T1000 (cell line): Measurements from ENCODE around the gene AHDC1.

Experiments
- DNase-seq: peaks from one replicate; lab custom pipeline; 2025; ENCODE audit warnings: mixed read lengths; lab: John Stamatoyannopoulos, UW

Gene AHDC1

DNA sequence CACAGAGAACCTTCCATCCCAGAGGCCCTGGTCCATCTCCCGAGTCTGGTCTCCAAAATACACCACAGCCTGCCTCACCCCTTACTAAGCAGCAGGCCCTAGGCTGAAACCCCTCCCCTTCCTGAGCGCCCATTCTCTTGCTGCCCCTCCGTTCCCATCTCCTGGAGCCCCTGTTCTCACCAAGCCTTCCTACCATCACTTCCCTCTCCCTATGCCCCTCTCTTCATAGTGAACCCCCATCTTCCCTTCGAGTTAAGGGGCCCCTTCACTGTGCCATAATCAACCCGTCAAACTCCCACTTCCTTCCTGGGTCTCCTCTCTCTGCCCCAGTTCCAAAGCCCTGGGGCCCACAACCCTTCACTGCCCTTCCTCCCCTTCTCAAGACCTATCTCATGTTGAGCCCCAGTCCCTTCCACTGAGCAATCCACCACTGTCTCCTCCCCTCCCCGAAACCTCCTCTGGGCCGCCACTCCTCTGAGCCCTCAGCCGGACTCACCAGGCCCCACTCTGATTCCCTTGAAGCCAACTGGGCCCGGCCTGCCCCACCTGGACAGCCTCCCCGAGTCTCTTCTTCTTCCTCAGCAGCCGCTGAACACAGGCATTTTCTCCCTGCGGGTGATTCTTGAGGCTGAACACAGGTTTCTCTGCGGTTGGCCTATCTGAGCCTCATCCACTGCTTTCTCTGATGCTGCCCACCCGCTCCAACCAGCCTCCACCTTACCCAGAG, 71.8 kb downstream of the AHDC1 start:
- DNase-seq, result no peak

DNA sequence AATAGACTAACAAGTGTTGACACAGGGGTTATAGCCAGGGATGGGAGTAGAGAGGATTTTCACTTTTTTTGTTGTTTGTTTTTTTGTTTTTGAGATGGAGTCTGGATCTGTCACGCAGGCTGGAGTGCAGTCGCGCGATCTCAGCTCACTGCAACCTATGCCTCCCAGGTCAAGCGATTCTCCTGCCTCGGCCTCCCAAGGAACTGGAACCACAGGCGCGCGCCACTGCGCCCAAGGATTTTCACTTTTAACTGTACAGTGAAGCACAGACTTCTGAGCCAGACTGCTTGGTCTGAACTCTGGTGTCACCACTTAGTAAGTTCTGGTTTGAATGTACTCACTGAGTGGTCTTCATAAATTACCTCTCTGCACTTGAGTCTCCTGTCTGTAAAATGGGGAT, 73.8 kb downstream of the AHDC1 start:
- DNase-seq, result no peak

- no peak for DNase-seq
Observed at GRCh38 chr1:27529704-27530018, 74.3 kb downstream of the AHDC1 start.

DNA sequence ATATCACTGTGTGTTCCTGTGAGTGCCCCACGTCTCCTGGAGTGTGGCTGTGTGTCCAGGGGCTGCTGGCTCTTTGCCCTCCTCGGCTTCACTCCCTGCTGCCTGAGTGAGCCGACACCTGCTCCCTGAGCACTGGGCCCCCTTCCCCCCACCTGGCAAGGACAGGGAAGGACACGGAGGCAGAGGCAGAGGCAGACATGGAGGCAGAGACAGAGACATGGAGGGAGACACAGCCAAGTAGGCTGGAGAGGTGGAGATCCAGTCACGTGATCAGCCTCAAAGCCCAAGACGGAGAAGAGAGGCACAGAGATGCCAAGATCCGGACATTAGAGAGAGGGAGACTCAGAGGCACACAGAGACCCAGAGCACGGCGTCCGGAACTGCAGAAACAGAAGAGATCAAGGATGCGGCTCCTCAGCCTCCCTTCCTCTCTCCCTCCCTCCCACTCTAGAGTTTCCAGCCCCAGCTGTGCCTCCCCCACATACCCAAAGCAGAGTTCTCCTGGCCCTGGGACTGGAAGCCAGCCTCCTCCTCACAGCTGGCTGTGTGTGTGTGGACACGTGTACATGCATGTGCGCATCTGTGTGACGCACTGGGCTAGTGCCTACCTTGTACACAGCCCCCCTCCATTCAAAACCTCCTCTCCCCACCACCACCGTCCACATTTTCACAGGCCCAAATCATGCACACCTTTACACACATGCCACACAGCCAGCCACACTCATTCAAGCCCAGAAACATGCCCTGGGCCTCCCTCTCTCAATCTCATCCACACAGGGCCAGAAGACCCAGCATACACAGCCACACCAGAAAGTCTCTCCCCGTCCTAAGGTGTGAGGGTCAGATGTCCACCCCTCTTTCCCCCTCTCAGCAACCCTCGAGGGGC, 74.9 kb downstream of the AHDC1 start:
- no peak for DNase-seq

- DNase-seq, result no peak
Observed at GRCh38 chr1:27527890-27528817, 75.8 kb downstream of the AHDC1 start.

- no peak for DNase-seq
Observed at GRCh38 chr1:27527223-27527889, 76.6 kb downstream of the AHDC1 start.

- no peak for DNase-seq
Observed at GRCh38 chr1:27526569-27527222, 77.2 kb downstream of the AHDC1 start.

DNA sequence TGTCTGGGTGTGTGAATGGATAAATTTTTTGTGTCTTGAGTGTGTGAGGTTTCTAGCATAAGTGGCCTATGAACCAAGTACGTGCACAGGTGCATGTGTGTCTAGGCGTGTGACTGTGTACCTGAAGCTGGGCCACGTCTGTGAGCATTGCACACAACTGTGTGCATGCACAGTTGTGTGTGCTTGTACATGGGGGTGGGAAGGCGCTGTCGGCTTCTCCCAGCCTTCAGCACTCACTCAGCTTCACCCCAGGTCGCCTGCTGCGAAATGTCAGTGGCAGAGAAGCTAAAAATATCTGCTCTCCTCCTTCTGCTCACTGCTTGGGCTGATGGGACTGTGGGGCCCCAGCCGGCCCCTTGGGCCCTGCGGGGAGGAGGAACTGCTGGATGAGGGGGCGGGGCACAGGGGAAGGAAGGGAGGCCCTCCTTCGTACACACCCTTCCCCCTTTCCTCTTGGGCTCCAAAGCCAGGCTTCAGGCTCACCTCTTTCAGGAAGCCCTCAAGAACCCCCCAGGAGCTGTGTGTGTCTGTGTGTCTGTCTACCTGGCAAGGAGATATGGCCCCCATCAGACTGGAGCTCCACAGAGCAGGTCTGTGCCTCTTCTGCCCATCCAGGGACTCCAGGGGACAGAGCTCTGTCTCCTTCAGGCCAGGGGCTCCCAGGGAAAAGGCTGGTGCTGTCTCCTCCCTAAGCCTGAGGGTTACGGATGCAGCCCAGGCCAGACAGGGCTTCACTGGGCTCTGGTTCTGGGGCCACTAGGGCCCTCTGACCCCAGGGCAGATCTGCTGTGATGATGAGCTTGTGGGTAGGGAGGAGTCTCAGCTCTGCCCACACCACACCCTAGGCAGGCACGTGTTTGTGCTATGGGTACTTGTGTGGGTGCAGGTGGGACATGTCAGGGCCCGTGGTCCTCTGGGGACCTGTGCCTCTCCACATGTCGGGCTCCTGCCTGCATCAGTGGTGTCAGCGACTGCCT, 78.4 kb downstream of the AHDC1 start:
- DNase-seq, result no peak

DNA sequence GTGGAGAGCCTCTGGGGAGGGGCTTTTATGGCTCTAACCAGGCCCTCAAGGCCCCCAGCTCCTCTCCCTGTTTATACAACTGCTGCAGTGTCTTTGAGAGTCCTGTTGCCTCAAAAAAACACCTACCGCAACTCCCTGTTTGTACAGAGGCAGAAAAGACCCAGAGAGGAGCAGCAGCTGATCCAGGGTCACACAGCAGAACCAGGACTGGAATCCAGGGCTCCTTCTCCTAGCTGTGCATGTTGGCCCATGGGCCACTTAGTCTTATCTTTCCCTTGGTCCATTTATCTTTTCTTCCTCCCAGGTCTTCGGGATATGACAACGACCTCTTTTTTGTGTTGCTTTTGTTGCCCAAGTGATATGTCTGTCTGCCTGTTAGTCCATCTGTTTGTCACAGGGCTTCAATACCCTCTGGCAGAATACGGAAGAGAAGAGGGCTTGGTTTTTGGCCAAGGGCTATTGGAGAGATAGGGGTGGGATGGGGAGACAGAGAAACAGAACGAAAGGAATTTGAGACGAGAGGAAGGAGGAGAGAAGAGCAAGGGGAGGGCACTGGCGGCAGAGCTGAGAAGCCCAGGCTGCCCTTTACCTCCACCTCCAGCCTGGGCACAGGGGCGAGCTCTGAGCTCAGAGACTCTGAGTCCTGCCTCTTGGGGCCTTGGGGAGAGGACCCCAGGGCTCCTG, 80.5 kb downstream of the AHDC1 start:
- no peak for DNase-seq

DNA sequence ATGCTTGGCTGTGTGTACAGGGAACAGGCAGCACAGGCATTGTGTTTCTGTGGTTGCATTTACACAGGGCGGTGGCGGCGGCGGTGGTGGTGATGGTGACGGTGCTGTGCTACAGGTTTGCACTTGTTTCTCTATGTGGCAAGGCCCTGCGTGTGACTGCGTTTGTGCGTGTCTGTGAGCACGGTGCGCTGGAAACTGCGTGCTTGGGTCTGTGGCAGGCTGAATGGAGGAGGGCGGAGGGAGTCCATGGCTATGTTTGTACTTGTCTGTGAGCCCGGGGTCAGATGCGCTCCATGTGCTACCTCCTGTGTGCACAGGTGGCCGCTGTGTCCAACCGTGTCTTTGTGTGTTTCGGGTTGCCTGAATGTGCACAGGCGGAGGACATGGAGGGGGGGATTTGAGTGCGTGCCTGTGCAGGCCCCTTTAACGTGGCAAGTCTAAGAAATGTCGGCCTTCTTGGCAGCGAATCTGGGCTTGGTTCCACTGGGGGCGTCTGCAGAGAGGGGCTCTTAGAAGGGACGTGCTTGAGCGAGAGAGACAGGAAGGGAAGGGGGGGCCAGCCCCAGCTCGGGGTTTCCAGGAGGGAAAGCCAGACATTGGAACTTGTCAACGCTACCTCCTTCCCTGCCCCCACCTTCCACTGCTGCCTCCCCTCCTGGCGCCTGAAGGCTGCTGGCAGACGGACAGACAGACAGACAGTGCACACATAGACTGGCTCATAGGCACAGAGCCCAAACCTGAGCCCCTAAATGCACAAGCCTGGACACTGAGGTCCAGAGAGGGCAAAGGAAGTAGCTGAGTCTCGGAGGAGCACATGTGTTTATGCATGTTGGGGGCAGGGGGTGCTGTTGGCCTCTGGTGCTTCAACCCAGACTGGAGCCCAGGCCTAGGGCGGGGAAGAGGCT, 81.3 kb downstream of the AHDC1 start:
- DNase-seq, result no peak

DNA sequence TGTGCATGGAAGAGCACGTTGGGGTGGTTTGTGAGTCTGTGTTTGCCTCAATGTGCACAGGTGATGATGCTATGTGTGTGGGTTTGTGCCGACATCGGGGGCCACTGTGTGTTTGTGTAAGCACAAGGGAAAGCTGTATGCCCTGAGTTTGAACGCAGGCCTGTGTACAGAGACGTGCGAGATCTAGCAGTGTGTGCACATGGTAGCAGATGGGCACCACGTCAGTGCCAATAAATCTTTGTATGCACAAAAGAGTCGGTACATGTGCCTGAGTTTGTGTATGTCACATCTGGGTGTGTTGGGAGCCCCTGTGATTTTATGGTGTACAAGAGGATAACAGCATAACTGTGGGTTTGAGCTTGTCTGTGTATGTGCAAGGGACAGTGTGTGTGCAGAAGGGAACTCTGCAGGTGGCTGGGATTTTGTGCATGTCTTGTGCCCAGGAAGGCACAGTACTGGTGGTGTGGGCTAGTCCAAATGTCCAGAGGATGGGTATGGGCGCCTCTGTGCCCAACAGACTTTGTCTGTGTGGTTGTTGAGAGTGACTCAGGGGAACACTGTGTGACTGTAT, 82.0 kb downstream of the AHDC1 start:
- no peak for DNase-seq

DNA sequence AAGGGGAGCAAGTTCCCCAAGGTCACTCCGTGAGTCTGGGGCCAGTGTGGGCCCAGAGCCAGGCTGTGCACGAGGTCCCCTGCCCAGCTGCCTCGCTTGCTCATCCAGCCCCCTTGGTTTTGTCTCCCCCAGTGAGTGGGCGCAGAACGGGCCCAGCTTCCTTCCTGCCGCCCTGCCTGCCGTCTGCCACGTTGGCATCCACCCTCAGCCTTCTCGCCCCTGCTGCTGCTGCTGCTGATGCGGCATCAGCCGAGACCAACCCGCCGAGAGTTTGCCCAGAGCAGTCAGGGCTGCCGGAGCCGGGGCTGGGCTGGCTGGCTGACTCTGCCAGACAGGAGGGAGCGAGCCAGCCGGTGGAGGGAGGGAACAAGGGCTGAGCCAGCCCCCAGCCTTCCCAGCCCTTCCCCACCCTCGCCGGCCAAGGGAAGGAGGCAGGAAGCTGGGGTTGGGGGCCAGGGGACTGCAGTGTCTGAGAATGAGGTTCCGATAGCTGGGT, 82.6 kb downstream of the AHDC1 start:
- DNase-seq, result no peak

- no peak for DNase-seq
Observed at GRCh38 chr1:27520651-27521050, 83.3 kb downstream of the AHDC1 start.

DNA sequence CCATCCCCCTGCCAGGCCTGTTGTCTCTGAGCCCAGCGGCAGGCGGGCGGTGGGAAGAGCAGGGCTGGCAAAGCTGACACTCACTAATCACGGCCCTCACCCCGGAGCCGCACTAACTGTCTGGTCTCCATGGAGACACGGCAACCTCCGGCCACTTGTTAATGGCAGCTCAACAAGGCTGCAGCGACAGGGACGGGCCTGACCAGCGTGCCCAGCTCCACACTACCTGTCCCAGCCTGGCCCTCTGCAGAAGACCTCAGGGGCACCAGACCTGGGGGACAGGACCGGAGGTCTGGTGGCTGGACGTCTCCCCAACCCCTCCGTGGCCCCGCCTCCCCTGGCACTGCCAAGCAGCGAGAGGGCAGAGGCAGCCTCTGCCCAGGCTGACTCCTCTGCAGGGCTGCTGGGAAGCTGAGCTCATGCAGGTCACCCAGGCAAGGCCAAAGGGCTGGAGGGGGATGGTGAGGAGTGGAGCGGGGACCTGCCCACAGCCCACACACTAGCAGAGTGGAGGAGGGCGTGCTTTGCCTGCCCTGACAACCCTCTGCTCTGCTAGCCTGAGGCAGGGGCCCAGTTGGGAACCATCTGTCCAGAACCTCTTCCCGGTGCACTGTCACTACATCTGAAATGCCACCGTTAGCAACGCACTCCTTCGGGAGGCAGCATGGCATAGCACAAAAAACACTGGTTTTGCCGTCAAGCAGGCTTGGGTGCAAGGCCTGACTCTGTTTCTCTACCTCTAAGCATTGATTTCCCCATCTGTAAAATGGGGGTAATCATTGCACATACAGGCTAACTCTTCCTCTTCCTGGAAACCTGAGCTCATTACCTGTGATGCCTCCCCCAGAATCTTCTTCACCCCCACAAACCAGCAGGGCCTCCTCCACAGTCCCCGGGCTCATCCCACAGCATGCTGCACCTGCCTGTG, 84.3 kb downstream of the AHDC1 start:
- DNase-seq, result no peak

- DNase-seq, result no peak
Observed at GRCh38 chr1:27518808-27519207, 85.1 kb downstream of the AHDC1 start.

- DNase-seq, result no peak
Observed at GRCh38 chr1:27517907-27518718, 85.8 kb downstream of the AHDC1 start.
